ENCODE results near the gene ITPK1.

Gene ITPK1

DNA sequence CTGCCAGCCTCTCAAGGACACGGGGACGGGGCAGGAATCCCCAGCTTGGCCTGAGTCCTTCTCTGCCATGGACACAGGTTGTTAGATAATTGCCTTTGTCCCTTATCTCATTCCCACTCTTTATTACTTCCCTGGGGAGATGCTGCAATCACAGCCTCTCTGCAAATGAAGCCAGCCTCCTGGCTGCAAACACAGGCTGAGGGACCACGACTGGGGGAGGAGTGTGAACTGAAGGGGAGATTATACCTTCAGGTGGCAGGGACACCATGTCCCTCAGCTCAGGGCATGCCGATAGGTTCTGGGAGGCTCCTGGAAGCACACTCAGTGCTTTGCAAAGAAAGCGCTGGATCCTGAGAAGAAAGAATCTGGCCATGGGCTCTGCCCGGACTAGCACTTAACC, 208.9 kb downstream of the ITPK1 start:
- no peak for DNase-seq

DNA sequence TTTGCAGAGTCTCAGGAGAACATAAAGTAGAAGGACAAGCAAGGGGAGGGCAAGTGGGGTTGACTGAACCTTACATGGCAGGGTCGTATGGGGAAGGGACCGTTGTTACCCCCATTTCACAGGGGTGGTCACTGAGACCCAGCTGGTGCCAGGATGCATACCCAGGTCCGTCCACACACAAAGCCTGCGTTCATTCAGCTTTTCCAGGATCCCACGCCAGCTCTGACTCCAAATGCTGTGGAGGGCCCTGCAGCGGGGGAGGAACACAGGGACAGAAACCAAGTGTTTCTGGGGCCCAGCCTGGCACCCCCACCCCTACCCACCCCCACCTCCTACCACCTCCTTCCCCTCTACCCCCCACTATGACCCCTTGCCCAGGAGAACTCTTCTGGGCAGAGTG, 209.3 kb downstream of the ITPK1 start:
- no peak for DNase-seq

DNA sequence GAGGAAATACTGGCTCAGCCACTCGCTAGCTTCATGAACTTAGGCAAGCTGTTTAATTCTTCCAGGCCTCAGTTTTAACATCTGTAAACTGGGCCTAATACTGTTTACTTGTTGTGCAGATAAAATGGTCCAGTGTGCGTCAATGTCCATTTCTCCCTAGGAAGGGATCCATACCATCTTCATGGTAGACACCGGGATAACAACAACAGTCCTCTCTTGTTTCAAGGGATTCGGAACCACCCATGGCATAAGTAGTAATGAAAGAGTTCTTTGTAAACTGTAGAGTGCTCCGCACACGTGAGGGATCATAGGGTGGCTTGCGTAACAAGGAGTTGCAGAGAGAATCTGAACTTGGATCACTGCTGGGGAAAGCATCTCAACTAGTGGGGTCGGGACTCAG, 210.1 kb downstream of the ITPK1 start:
- DNase-seq, result no peak

DNA sequence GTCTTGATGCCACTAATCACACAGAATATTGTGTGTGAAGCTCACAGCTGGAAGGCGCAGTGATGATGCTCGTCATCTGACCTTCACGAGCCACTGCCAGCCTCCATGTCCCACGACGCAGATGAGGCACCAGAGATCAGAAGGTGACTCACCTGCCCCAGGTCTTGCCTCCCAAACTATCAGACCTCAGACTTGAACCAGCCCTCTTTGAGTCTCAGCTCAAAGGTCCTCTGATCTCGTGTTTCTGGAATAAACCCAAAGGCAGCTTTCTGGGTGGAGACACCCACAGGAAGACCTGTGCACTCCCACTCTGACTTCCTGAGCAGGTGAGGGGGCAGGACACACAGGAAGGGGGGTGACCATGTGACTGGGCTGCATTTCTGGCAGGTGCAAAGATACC, 212.4 kb downstream of the ITPK1 start:
- DNase-seq, result no peak

DNA sequence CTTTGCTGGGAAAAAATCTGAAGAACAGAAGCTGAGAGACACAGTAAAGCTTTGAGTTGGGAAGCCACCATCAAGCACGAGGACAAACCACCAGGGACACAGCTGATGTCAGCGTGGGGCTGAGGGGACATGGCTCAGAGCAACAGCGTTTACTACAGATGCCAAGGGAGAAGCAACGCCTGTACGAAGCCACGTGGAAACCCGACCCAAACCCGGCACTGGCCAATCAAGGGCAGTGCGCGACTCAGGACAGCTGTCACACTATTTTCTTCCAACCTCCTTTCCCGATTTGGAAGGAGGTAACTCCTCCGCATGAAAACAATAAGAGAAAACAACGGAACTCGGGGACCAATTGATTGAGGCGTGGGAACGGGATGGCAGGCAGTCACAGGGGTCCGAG, 213.0 kb downstream of the ITPK1 start:
- DNase-seq, result no peak

- no peak for DNase-seq
Observed at GRCh38 chr14:92902191-92902590, 213.5 kb downstream of the ITPK1 start.

DNA sequence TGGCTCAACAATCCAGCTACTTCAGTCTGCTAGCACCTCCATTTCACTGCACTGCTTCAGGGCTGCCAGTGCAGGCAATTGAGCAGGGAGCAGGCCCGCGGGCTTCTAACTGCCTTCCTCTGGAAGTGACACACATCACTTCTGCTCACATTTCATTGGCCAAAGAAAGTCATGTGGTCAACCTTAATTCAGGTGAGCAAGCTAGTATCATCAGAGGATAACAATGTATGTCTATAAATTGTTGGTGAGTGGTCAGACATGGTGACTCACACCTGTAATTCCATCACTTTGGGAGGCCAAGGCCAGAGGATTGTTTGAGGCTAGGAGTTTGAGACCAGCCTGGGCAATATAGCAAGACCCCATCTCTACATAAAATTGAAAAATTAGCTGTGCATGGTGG, 215.1 kb downstream of the ITPK1 start:
- no peak for DNase-seq

DNA sequence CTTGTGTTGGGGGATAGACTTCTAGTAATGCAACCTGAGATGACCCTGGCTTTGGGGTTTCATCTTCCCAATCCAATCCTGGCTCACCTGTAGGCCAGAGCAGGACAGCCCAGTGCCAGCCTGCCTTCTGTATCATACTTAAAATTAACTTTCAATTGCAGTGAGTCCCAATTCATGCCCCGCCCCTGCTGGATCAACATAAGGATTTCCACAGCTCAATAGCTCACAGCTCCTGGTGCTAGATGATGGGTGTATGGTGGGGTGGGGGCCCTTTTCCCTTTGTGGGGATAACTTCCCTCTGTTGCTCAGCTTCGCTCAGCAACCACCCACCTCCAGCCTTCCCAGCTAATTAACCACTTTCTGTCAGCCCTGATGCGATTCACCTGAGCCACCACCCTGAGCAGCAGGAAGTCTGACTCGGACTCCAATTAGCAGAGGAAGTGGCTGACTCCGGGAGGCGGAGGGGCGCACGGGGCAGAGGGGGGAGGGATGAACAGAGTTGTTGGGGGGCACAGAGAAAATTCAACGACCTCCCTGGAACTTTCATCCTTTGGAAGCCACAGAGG, 217.1 kb downstream of the ITPK1 start:
- DNase-seq, result peak; percentile 15

DNA sequence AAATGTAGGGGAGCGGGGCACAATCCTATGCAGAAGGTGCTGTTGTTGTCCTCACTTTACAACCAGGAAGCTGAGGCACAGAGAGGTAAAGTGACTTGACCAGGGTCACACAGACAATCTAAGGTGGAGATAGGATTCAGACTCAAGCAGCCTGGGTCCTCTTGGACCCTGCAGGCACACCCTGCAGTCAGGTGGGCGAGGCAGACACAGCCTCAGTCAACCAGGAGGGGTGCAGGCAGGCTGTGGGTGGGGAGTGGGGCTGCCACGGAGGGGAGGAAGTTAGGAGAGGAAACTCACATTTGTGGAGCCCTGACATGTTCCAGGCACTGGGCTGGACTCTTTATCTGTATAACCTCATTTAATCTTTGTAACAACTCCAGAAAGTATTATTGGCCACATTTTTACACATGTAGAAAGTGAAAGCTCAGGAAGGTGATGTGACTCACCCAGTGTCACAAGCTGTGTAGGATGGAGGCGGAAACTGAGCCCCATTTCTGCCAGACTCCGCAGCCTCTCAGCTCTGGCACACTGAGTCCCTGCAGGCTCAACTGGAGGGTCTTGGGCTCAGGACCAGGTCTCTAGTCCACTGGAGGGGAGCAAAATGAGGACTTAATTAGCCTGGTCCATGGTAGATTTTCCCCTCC, 217.7 kb downstream of the ITPK1 start:
- DNase-seq, result peak; percentile 71

DNA sequence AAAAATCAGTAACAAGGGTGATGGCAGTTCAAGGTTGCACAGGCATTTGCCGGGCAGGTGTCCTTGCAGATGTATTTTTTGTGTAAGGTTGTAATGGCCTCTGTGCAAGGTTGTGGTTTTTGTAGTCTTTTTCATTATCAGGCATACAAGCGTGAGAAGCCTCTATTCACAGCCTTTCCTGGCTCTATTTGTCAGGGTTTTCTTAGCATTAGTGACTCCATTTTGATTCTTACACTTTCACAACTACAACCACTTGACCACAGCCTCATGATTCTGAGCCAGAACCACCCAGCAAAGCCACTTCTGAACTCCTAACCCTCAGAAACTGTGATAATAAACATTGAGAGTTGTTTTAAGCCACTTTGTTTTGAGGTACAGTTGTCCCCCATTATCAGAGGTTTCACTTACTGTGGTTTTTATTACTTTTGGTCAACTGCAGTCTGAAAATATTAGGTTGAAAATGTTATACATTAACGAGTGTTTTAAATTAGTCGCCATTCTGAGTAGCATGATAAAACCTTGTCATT, 220.3 kb downstream of the ITPK1 start:
- no peak for DNase-seq

DNA sequence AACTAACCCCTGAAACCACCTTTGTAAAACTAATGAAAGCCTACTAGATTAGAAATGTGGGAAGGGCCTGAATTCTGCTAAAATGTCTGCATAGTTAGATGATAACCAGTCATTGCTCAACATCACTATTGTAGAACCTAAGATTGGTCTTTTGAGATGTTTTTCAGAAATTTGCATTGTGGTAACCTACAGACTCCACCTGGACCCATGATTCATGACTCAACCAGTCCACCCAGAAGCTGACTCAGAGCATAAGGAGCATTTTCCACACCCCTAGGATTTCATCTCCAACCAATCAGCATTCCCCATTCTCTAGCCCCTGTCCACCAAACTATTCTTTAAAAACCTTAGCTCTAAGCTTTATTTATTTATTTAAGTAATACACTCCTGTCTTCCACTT, 223.1 kb downstream of the ITPK1 start:
- no peak for DNase-seq

DNA sequence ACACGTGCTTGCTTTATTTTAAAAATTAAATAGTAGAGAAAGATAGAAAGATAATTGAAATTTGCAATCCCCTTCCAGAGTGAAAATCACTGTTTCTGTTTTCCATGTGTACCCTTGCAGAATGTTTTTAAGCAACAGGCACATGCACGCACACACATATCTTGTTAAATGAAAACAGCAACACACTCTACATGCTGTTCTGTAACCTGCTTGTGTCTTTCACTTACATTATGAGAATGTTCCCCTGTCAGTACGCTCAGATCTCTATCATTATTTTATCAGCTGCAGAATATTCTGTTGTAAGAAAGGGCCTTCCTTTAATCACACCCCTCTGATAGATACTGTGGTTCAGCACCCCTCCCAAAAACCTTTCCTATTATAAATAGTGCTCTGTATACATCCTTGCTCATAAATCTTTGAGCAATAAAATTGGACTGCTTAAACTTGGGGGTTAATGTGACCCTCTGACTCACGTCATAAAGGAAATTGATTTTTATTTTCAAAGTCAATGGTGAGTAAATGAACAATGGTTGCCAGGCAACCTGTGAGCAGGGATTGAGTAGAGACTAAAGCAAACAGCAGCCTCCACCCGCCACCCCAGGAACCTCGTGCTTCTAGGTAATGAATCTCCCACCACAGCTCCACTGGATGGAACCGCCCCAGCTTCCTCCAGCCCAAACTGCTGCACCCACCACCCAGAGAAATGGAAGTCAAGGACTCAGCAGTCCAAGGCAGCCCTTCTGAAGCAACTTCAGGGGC, 224.7 kb downstream of the ITPK1 start:
- DNase-seq, result no peak

- DNase-seq, result no peak
Observed at GRCh38 chr14:92888896-92889295, 226.8 kb downstream of the ITPK1 start.

GRCh38 chr14:92887157-92887556, 228.6 kb downstream of the ITPK1 start:
- DNase-seq, result no peak
